CD4-positive, alpha-beta memory T cell (primary cell): ENCODE data around the gene KLK1. TPM values are rescaled to one million over a fixed set of nuclear protein-coding genes. Genes with fewer than 3 reads are reported as not detected.
"Not testable (repeated sequence)": the region's sequence is repeated elsewhere in the genome, so short reads cannot be mapped to it uniquely, and the experiment has no call there.

Experiments used
- CTCF ChIA-PET: fragments of 350-600 bp; sonication (Branson Sonifier 250); formaldehyde crosslinking; loops from one replicate; lab custom pipeline; 2021; ENCODE audit warnings: inconsistent platforms; ENCODE audit not compliant: partially characterized antibody; lab: Charles Lee
- POLR2A ChIA-PET: fragments of 350-600 bp; sonication (Branson Sonifier 250); formaldehyde crosslinking; loops from one replicate; lab custom pipeline; 2021; ENCODE audit not compliant: partially characterized antibody; lab: Charles Lee
- DNase-seq, 5 donors: peaks; one replicate each; pipeline versions ENCODE4 v3.0.0 to v3.0.0-alpha.2; 2020 to 2022; ENCODE audit warnings: mixed read lengths in 1 of 5
- H3K27ac ChIP-seq: one replicate; pipeline ENCODE4 v1.7.0; 2013; ENCODE audit warnings: low read depth, low read length
- H3K27me3 ChIP-seq: 2 replicates; pipeline ENCODE4 v1.7.0; 2013; ENCODE audit warnings: mild to moderate bottlenecking, low read length, moderate library complexity; ENCODE audit not compliant: insufficient read depth
- H3K36me3 ChIP-seq: 2 replicates; pipeline ENCODE4 v1.7.0; 2013; ENCODE audit warnings: mild to moderate bottlenecking, low read length, moderate library complexity; ENCODE audit not compliant: insufficient read depth
- H3K4me1 ChIP-seq: 2 replicates; pipeline ENCODE4 v1.7.0; 2013; ENCODE audit warnings: mild to moderate bottlenecking, low read length, moderate library complexity; ENCODE audit not compliant: insufficient read depth
- H3K4me3 ChIP-seq, 2 donors: one replicate each; pipeline ENCODE4 v1.7.0; 2013; ENCODE audit warnings: low read length in 2 of 2, mild to moderate bottlenecking in 1 of 2
- H3K9me3 ChIP-seq, 2 donors: one replicate each; pipeline ENCODE4 v1.7.0; 2013; ENCODE audit warnings: low read length in 2 of 2, control low read depth in 1 of 2; ENCODE audit not compliant: control insufficient read depth in 1 of 2
- H3K27ac Mint-ChIP-seq, 7 donors: one replicate each; pipeline ENCODE4 v1.8.0; 2020 to 2021; ENCODE audit warnings: mixed read lengths in 7 of 7, mild to moderate bottlenecking in 6 of 7, inconsistent platforms in 3 of 7, moderate library complexity in 3 of 7
- H3K27me3 Mint-ChIP-seq, 2 donors: one replicate each; pipeline ENCODE4 v1.8.0; 2020 to 2021; ENCODE audit warnings: mixed read lengths in 2 of 2
- H3K36me3 Mint-ChIP-seq, 2 donors: one replicate each; pipeline ENCODE4 v1.8.0; 2020 to 2021; ENCODE audit warnings: mixed read lengths in 2 of 2, inconsistent platforms in 1 of 2, mild to moderate bottlenecking in 1 of 2
- H3K4me1 Mint-ChIP-seq, 4 donors: one replicate each; pipeline ENCODE4 v1.8.0; 2020 to 2021; ENCODE audit warnings: mixed read lengths in 4 of 4, mild to moderate bottlenecking in 1 of 4
- H3K4me3 Mint-ChIP-seq, 8 donors: one replicate each; pipeline ENCODE4 v1.8.0; 2020 to 2021; ENCODE audit warnings: mixed read lengths in 8 of 8, mild to moderate bottlenecking in 7 of 8, moderate library complexity in 6 of 8, inconsistent platforms in 3 of 8
- H3K9me3 Mint-ChIP-seq, 8 donors: one replicate each; pipeline ENCODE4 v1.8.0; 2020 to 2021; ENCODE audit warnings: mixed read lengths in 8 of 8, mild to moderate bottlenecking in 5 of 8, inconsistent platforms in 3 of 8, moderate library complexity in 1 of 8
- intact Hi-C: fragments of 100-400 bp; cut with micrococcal nuclease; formaldehyde crosslinking; loops from one replicate; pipeline ENCODE4 v1.15.1; 2023
- polyA plus RNA-seq, 2 donors: library from polyadenylated mRNA; unstranded; fragments of 300-500 nt; fragmentation: Illumina TruSeq; gene quantifications; one replicate each; pipeline ENCODE4 v1.2.3, GENCODE V29; 2021
- total RNA-seq, 2 experiments: library from RNA; stranded (reverse); gene quantifications; one replicate each; pipeline ENCODE4 v1.2.3, GENCODE V29; 2021

The KLK1 gene
- total and polyA plus RNA-seq, 4 experiments from 2014 or later, result not detected

DNA sequence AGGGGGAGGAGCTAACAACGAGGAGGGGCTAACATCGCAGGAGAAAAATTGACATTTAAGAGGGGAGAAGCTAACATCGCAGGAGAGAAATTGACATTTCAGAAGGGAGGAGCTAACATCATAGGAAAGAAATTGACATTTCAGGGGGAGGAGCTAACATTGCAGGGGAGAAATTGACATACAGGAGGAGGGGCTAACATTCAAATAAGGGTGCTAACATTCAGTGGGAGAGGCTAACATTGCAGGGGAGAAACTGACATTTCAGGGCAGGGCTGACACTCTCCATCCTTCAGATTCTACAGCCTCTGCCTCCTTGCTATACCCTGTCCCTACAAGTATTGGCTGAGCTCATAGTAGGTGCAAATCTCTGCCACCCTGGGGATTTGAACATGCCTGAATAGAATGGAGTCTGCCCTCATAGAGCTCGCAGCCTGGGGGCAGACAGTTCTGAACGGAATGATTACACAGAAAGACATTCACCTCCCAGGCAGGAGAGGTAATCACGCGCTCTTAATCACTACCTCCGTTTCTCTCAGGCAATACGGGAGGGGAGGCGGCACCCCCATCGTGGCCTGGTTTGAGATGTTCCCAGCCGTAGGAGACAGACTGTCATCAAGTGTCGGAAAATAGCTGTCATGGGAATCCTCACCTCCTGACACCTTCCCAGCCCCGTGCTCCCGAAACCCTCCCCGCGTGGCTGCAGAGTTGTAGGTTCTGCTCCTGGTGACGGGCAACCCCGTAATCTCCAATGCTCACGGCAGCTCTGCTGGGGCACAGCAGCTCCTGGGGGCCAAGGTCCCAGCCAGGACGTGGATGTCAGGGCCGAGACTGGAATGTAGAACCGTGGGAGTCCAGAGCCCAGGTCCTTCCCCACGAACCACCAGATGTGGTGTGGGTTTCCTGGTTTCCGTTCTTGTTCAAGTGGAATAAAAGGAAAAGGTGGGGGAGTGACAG lies 43.8 kb downstream of the KLK1 start:
- Histone ChIP-seq H3K4me3 (no peak overlapping the region), H3K9me3 (no peaks in the 10 kb centered on the region), H3K27ac (no peak overlapping the region), H3K4me1 (peaks cover 7% of the 10 kb centered on the region), H3K36me3 (no peaks in the 10 kb centered on the region), H3K27me3 (peaks cover 24% of the 10 kb centered on the region)
- CTCF ChIA-PET, result interaction anchor here (1.3 kb wide), 1 partner anchor 423 kb away, joined by 4 read pairs; no protein-coding TSS in a partner anchor
- Mint-ChIP-seq H3K4me3 (no peak overlapping the region), H3K27ac (no peak overlapping the region), H3K9me3 (peaks cover 0 to 11% (median 4%) of the 10 kb centered on the region in 8 donors), H3K4me1 (peaks cover 3 to 10% (median 6%) of the 10 kb centered on the region in 4 donors), H3K36me3 (peaks cover 0 to 1% of the 10 kb centered on the region in 2 donors), H3K27me3 (peaks cover 45 to 50% of the 10 kb centered on the region in 2 donors)
- POLR2A ChIA-PET, result no interaction called here
- no peak for DNase-seq
- intact Hi-C loops, result no loop called here

GRCh38 chr19:50778906-50779430 lies 44.6 kb downstream of the KLK1 start:
- Histone ChIP-seq H3K9me3 (no peaks in the 10 kb centered on the region), H3K36me3 (no peaks in the 10 kb centered on the region), H3K4me1 (peaks cover 7% of the 10 kb centered on the region), H3K4me3 (no peak overlapping the region), H3K27me3 (peaks cover 24% of the 10 kb centered on the region), H3K27ac (no peak overlapping the region)
- peaks cover 45 to 54% of the 10 kb centered on the region in 2 donors for H3K27me3 Mint-ChIP-seq
- H3K4me1 Mint-ChIP-seq, result peaks cover 3 to 10% (median 6%) of the 10 kb centered on the region in 4 donors
- H3K27ac Mint-ChIP-seq, result no peak overlapping the region
- H3K4me3 Mint-ChIP-seq, result no peak overlapping the region
- intact Hi-C loops, result no loop called here
- DNase-seq, result no peak
- POLR2A ChIA-PET, result no interaction called here
- H3K36me3 Mint-ChIP-seq, result peaks cover 0 to 1% of the 10 kb centered on the region in 2 donors
- H3K9me3 Mint-ChIP-seq, result peaks cover 0 to 13% (median 4%) of the 10 kb centered on the region in 8 donors
- CTCF ChIA-PET, result interaction anchor here (1.3 kb wide), 1 partner anchor 422 kb away, joined by 4 read pairs; no protein-coding TSS in a partner anchor

DNA sequence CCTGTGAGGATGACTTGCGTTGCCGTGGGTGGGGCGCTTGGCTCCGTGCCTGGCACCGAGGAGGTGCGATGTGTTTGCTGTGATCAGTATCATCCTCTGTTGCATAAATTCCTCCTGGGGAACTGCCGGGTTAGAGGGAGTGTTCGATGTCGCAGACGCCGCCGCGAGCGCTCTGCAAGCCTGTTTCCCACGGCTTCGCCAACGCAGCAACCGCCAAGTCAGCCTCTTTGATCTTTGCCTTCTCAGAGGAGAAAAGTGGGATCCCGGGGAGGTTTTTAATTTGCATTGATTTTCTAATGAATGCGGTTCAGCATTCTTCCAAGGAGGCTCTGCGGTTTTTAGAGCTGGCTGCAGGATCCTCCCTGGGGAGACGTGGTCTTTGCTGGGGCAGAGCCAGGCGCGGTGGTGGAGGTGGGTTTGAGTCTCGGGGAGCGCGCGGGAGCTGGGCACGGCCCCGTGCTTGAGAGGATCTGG lies 45.7 kb downstream of the KLK1 start:
- Mint-ChIP-seq H3K36me3 (peaks cover 0 to 1% of the 10 kb centered on the region in 2 donors), H3K9me3 (peaks cover 0 to 13% (median 4%) of the 10 kb centered on the region in 8 donors), H3K4me3 (peak overlapping the region in 1 of 8 donors; percentile 11), H3K27me3 (peaks cover 41 to 53% of the 10 kb centered on the region in 2 donors), H3K27ac (no peak overlapping the region), H3K4me1 (peaks cover 0 to 8% (median 3%) of the 10 kb centered on the region in 4 donors)
- Histone ChIP-seq H3K9me3 (no peaks in the 10 kb centered on the region), H3K27ac (no peak overlapping the region), H3K27me3 (peaks cover 24% of the 10 kb centered on the region), H3K4me1 (no peaks in the 10 kb centered on the region), H3K4me3 (no peak overlapping the region), H3K36me3 (no peaks in the 10 kb centered on the region)
- intact Hi-C loops, result no loop called here
- ChIA-PET POLR2A (no interaction called here), CTCF (interaction anchor here (1.3 to 1.5 kb wide), 2 partner anchors 240 to 420 kb away, joined by 3 to 4 read pairs; no protein-coding TSS in a partner anchor)
- DNase-seq, result no peak

DNA sequence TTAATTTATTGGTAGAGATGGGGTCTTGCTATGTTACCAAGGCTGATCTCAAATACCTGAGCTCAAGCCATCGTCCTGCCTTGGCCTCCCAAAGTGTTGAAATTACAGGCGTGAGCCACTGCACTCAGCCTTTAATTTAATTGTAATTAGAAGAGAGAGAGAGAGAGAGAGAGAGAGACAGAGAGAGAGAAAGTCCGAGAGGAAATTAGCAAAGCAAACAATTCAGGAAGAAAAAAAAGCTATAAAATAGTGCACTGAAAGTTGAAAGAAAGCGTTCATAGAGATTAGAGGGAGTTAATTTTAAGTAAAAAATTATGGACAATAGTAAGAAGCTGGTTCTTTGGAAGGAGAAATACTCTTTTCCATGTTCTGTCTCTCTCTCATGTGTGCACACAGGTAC lies 46.3 kb downstream of the KLK1 start:
- intact Hi-C loops, result no loop called here

DNA sequence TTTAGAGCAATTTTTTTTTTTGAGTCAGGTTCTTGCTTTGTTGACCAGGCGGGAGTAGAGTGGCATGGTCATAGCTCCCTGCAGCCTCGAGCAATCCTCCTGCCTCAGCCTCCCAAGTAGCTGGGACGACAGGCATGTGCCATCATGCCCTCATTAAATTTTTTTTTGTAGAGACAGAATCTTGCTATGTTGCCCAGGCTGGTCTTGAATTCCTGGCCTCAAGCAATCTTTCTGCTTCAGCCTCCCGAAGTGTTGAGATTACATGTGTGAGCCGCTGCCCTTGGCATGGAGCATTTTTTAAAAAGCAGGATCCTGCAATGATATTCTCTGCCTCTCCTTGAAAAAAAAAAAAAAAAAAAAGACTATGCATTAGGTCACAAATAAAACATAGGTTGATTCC lies 47.5 kb downstream of the KLK1 start:
- Mint-ChIP-seq H3K36me3 (peaks cover 0 to 1% of the 10 kb centered on the region in 2 donors), H3K4me1 (peaks cover 0 to 8% (median 3%) of the 10 kb centered on the region in 4 donors)
- POLR2A ChIA-PET, result no interaction called here

More for the DNA sequence above, 46.3 kb downstream of the KLK1 start:
- H3K9me3 Mint-ChIP-seq, result peaks cover 0 to 13% (median 4%) of the 10 kb centered on the region in 8 donors
- H3K36me3 ChIP-seq, result no peaks in the 10 kb centered on the region
- ChIA-PET POLR2A (no interaction called here), CTCF (interaction anchor here (1.3 to 1.5 kb wide), 2 partner anchors 239 to 420 kb away, joined by 3 to 4 read pairs; no protein-coding TSS in a partner anchor)
- H3K4me1 ChIP-seq, result no peaks in the 10 kb centered on the region
- peaks cover 0 to 1% of the 10 kb centered on the region in 2 donors for H3K36me3 Mint-ChIP-seq
- peaks cover 39 to 49% of the 10 kb centered on the region in 2 donors for H3K27me3 Mint-ChIP-seq
- H3K4me3 Mint-ChIP-seq, result no peak overlapping the region
- H3K27me3 ChIP-seq, result peaks cover 24% of the 10 kb centered on the region
- H3K4me1 Mint-ChIP-seq, result peaks cover 0 to 8% (median 3%) of the 10 kb centered on the region in 4 donors
- H3K27ac ChIP-seq, result no peak overlapping the region
- H3K4me3 ChIP-seq, result no peak overlapping the region
- H3K9me3 ChIP-seq, result no peaks in the 10 kb centered on the region
- H3K27ac Mint-ChIP-seq, result no peak overlapping the region
- no peak for DNase-seq

GRCh38 chr19:50773454-50773853 lies 50.1 kb downstream of the KLK1 start:
- H3K4me3 ChIP-seq, H3K27ac Mint-ChIP-seq, intact Hi-C loops, H3K4me1 ChIP-seq, H3K9me3 ChIP-seq, H3K4me1 Mint-ChIP-seq, H3K36me3 ChIP-seq, H3K27me3 ChIP-seq, POLR2A ChIA-PET, H3K36me3 Mint-ChIP-seq, H3K27ac ChIP-seq, CTCF ChIA-PET, H3K4me3 Mint-ChIP-seq, DNase-seq: not testable (repeated sequence)
- Mint-ChIP-seq H3K9me3 (peaks cover 0 to 13% (median 4%) of the 10 kb centered on the region in 8 donors), H3K27me3 (peaks cover 12 to 30% of the 10 kb centered on the region in 2 donors)

More for the DNA sequence above, 47.5 kb downstream of the KLK1 start:
- DNase-seq, result no peak
- Histone ChIP-seq H3K4me1 (no peaks in the 10 kb centered on the region), H3K27me3 (peaks cover 24% of the 10 kb centered on the region), H3K36me3 (no peaks in the 10 kb centered on the region), H3K27ac (no peak overlapping the region), H3K9me3 (no peaks in the 10 kb centered on the region), H3K4me3 (no peak overlapping the region)
- CTCF ChIA-PET, result no interaction called here
- intact Hi-C loops, result no loop called here
- H3K27ac Mint-ChIP-seq, result no peak overlapping the region
- peaks cover 36 to 49% of the 10 kb centered on the region in 2 donors for H3K27me3 Mint-ChIP-seq
- no peak overlapping the region for H3K4me3 Mint-ChIP-seq
- peaks cover 0 to 13% (median 4%) of the 10 kb centered on the region in 8 donors for H3K9me3 Mint-ChIP-seq

DNA sequence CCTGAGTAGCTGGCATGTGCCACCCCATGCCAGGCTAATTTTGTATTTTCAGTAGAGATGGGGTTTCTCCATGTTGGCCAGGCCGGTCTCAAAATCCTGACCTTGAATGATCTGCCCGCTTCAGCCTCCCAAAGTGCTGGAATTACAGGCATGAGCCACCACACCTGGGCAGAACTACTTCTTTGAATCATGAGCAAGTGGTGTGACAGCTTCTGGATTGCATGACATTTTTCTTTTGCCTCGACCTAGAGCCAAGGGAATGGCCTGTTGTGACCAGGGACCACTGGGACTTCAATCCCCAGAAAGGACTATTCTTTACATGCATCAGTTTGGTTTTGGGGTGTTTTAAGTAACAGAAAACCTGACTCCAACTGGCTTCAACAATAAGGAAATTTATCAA lies 50.7 kb downstream of the KLK1 start:
- H3K9me3 Mint-ChIP-seq, result peaks cover 0 to 13% (median 4%) of the 10 kb centered on the region in 8 donors
- H3K9me3 ChIP-seq, H3K4me1 ChIP-seq, CTCF ChIA-PET, H3K4me3 Mint-ChIP-seq, H3K27ac ChIP-seq, DNase-seq, H3K27ac Mint-ChIP-seq, POLR2A ChIA-PET, H3K4me1 Mint-ChIP-seq, H3K4me3 ChIP-seq, H3K36me3 Mint-ChIP-seq, intact Hi-C loops, H3K36me3 ChIP-seq, H3K27me3 ChIP-seq: not testable (repeated sequence)
- H3K27me3 Mint-ChIP-seq, result peaks cover 8 to 24% of the 10 kb centered on the region in 2 donors
